AG08395 (cell line): ENCODE results near the gene ARHGAP25.
"Not testable (repeated sequence)": the region's sequence is repeated elsewhere in the genome, so short reads cannot be mapped to it uniquely, and the experiment has no call there.

Experiments used
- DNase-seq: peaks from one replicate; pipeline ENCODE4 v3.0.0; 2012; ENCODE audit warnings: mixed read lengths, low spot score

The ARHGAP25 gene

GRCh38 chr2:68799140-68800026 lies 64.8 kb downstream of the ARHGAP25 start:
- no peak for DNase-seq

GRCh38 chr2:68800027-68800401 lies 65.4 kb downstream of the ARHGAP25 start:
- DNase-seq = no peak

GRCh38 chr2:68800517-68800916 lies 65.9 kb downstream of the ARHGAP25 start:
- no peak for DNase-seq

- DNase-seq = not testable (repeated sequence)
These were observed 67.5 kb downstream of the ARHGAP25 start for GRCh38 chr2:68802161-68802560.

GRCh38 chr2:68805025-68805424 lies 70.4 kb downstream of the ARHGAP25 start:
- no peak for DNase-seq

GRCh38 chr2:68806511-68807109 lies 72.0 kb downstream of the ARHGAP25 start:
- peak; percentile 66 for DNase-seq

GRCh38 chr2:68807821-68808266 lies 73.2 kb downstream of the ARHGAP25 start:
- peak; percentile 27 for DNase-seq

GRCh38 chr2:68809324-68810240 lies 75.0 kb downstream of the ARHGAP25 start:
- DNase-seq = no peak

GRCh38 chr2:68811364-68811763 lies 76.8 kb downstream of the ARHGAP25 start:
- DNase-seq = peak; percentile 55

- DNase-seq = no peak
These were observed 77.6 kb downstream of the ARHGAP25 start for GRCh38 chr2:68812251-68812650.

GRCh38 chr2:68813596-68813995 lies 79.0 kb downstream of the ARHGAP25 start:
- no peak for DNase-seq

GRCh38 chr2:68817306-68817705 lies 82.7 kb downstream of the ARHGAP25 start:
- no peak for DNase-seq

GRCh38 chr2:68819556-68819955 lies 84.9 kb downstream of the ARHGAP25 start:
- no peak for DNase-seq

- DNase-seq = no peak
These were observed 87.7 kb downstream of the ARHGAP25 start for GRCh38 chr2:68822207-68822872.

GRCh38 chr2:68824831-68825230 lies 90.2 kb downstream of the ARHGAP25 start:
- DNase-seq = peak; percentile 46

GRCh38 chr2:68825866-68826265 lies 91.3 kb downstream of the ARHGAP25 start:
- no peak for DNase-seq

- DNase-seq = no peak
These were observed 93.1 kb downstream of the ARHGAP25 start for GRCh38 chr2:68827666-68828065.

- peak; percentile 97 for DNase-seq
These were observed 94.5 kb downstream of the ARHGAP25 start for GRCh38 chr2:68828887-68829708.

- DNase-seq = no peak
These were observed 95.1 kb downstream of the ARHGAP25 start for GRCh38 chr2:68829749-68830148.

- peak; percentile 55 for DNase-seq
These were observed 97.1 kb downstream of the ARHGAP25 start for GRCh38 chr2:68831686-68832232.
